ENCODE measurements around the gene NOP14.
A peak's percentile ranks its signal among the peaks of the same experiment; 100 is the strongest.

Gene NOP14

GRCh38 chr4:2944091-2944482 lies 19.1 kb downstream of the NOP14 start:
- intact Hi-C loops (cut with DNase I), result no loop called here
- peak in 2 of 10 donors; percentile 12 to 23 for DNase-seq

- intact Hi-C loops (cut with DNase I), result no loop called here
- DNase-seq, result peak in 3 of 10 donors; percentile 24 to 72 (median 55)
Observed at GRCh38 chr4:2943364-2944090, 19.7 kb downstream of the NOP14 start.

- intact Hi-C loops (cut with DNase I), result no loop called here
- peak in 3 of 10 donors; percentile 39 to 82 (median 69) for DNase-seq
Observed at GRCh38 chr4:2942532-2943363, 20.5 kb downstream of the NOP14 start.

GRCh38 chr4:2942037-2942531 lies 21.1 kb downstream of the NOP14 start:
- intact Hi-C loops (cut with DNase I), result no loop called here
- peak in 3 of 10 donors; percentile 35 to 68 (median 44) for DNase-seq

- intact Hi-C loops (cut with DNase I), result no loop called here
- DNase-seq, result peak in 3 of 10 donors; percentile 57 to 79 (median 77)
Observed at GRCh38 chr4:2941138-2942036, 21.8 kb downstream of the NOP14 start.

- intact Hi-C loops (cut with DNase I), result no loop called here
- peak in 3 of 10 donors; percentile 64 to 82 (median 81) for DNase-seq
Observed at GRCh38 chr4:2940267-2941137, 22.7 kb downstream of the NOP14 start.

- peak in 3 of 10 donors; percentile 79 to 85 (median 82) for DNase-seq
- intact Hi-C loops (cut with DNase I), result loop anchor here (10.0 kb wide), 1 partner anchor 175 kb away; no protein-coding TSS in a partner anchor
Observed at GRCh38 chr4:2939383-2940243, 23.6 kb downstream of the NOP14 start.

GRCh38 chr4:2938906-2939305 lies 24.3 kb downstream of the NOP14 start:
- peak in 3 of 10 donors; percentile 32 to 80 (median 44) for DNase-seq
- intact Hi-C loops (cut with DNase I), result loop anchor here (10.0 kb wide), 1 partner anchor 174 kb away; no protein-coding TSS in a partner anchor

GRCh38 chr4:2938411-2938810 lies 24.8 kb downstream of the NOP14 start:
- peak in 3 of 10 donors; percentile 36 to 61 (median 39) for DNase-seq
- intact Hi-C loops (cut with DNase I), result loop anchor here (10.0 kb wide), 1 partner anchor 174 kb away; no protein-coding TSS in a partner anchor

- peak in 3 of 10 donors; percentile 34 to 45 (median 37) for DNase-seq
- intact Hi-C loops (cut with DNase I), result loop anchor here (10.0 kb wide), 1 partner anchor 173 kb away; no protein-coding TSS in a partner anchor
Observed at GRCh38 chr4:2937986-2938385, 25.2 kb downstream of the NOP14 start.

- DNase-seq, result peak in 3 of 10 donors; percentile 62 to 73 (median 66)
- intact Hi-C loops (cut with DNase I), result loop anchor here (10.0 kb wide), 1 partner anchor 173 kb away; no protein-coding TSS in a partner anchor
Observed at GRCh38 chr4:2937146-2937857, 25.9 kb downstream of the NOP14 start.

GRCh38 chr4:2936773-2937145 lies 26.4 kb downstream of the NOP14 start:
- DNase-seq, result peak in 6 of 10 donors; percentile 45 to 95 (median 80)
- intact Hi-C loops (cut with DNase I), result loop anchor here (10.0 kb wide), 1 partner anchor 172 kb away; no protein-coding TSS in a partner anchor

- intact Hi-C loops (cut with DNase I), result loop anchor here (10.0 kb wide), 1 partner anchor 171 kb away; no protein-coding TSS in a partner anchor
- peak in 3 of 10 donors; percentile 15 to 60 (median 57) for DNase-seq
Observed at GRCh38 chr4:2935762-2936743, 27.2 kb downstream of the NOP14 start.

GRCh38 chr4:2934813-2935761 lies 28.1 kb downstream of the NOP14 start:
- intact Hi-C loops (cut with DNase I), result loop anchor here (10.0 kb wide), 1 partner anchor 170 kb away; no protein-coding TSS in a partner anchor
- DNase-seq, result peak; percentile 81 to 98 (median 90)

Data from posterior cingulate gyrus (tissue), 11 donors.